Suprapubic skin (tissue), 3 donors: ENCODE measurements around the gene HOTAIR.

Source experiments
- CTCF ChIP-seq, 2 donors: fragments of 200-600 bp in 1 of 2; fragments of 450-650 bp in 1 of 2; sonication (generic) in 1 of 2; IDR thresholded peaks; one replicate each; pipeline ENCODE4 v1.5.1; 2016 to 2019; ENCODE audit warnings: antibody characterized with exemption in 2 of 2, mild to moderate bottlenecking in 1 of 2, moderate library complexity in 1 of 2
- EP300 ChIP-seq: sonication (generic); formaldehyde crosslinking; IDR thresholded peaks from one replicate; pipeline ENCODE4 v1.6.1; 2017; ENCODE audit warnings: antibody characterized with exemption
- POLR2A ChIP-seq, 2 donors: fragments of 450-650 bp; IDR thresholded peaks; one replicate each; pipeline ENCODE4 v1.6.1; 2017; ENCODE audit warnings: antibody characterized with exemption in 2 of 2, mild to moderate bottlenecking in 2 of 2, moderate library complexity in 2 of 2

GRCh38 chr12:53971129-53971528 is 3.6 kb downstream of the HOTAIR start:
- TF ChIP-seq CTCF (IDR thresholded peaks at IDR 0.05) = no peak
- TF ChIP-seq EP300 = no peak
- TF ChIP-seq POLR2A (IDR thresholded peaks at IDR 0.05) = no peak
